ENCODE results near the gene MAF. TPM values are rescaled to one million over a fixed set of nuclear protein-coding genes. Genes with fewer than 3 reads are reported as not detected.

MAF gene
- polyA plus RNA-seq, 1 donor from 2014 or later = 2.1 TPM

GRCh38 chr16:79602628-79603014, 2.1 kb upstream of the MAF start:
- Histone ChIP-seq H3K36me3 (ENCODE audit: insufficient read depth, low read length) (no peaks in the 10 kb centered on the region), H2AFZ (ENCODE audit: low read depth, low read length) (no peak overlapping the region), H3K4me3 (ENCODE audit: low read length) (no peak overlapping the region), H3K79me2 (replicated peaks; ENCODE audit: insufficient read depth, low read length) (peaks cover 4% of the 10 kb centered on the region), H3F3A (ENCODE audit: insufficient read depth, low read length, poor library complexity, severe bottlenecking) (no peaks in the 10 kb centered on the region), H3K9ac (ENCODE audit: low read length) (no peak overlapping the region), H3K4me2 (ENCODE audit: low read length) (no peak overlapping the region), H3K9me2 (ENCODE audit: insufficient read depth, low read length) (no peaks in the 10 kb centered on the region), H3K27ac (ENCODE audit: low read length) (no peak overlapping the region), H3K9me3 (ENCODE audit: low read length) (no peaks in the 10 kb centered on the region), H4K20me1 (ENCODE audit: insufficient read depth) (no peaks in the 10 kb centered on the region), H3K27me3 (ENCODE audit: insufficient read depth, low read depth, low read length) (peaks cover 23% of the 10 kb centered on the region)
- TF ChIP-seq RAD21 (conservative IDR thresholded peaks at IDR 0.05) (no peak), POLR2AphosphoS5 (IDR thresholded peaks at IDR 0.05) (no peak), SMC3 (conservative IDR thresholded peaks at IDR 0.05; ENCODE audit: poor library complexity) (no peak), EZH2 (IDR thresholded peaks at IDR 0.05; ENCODE audit: borderline replicate concordance, insufficient read depth, low read length, poor library complexity, severe bottlenecking) (no peak), EP300 (conservative IDR thresholded peaks at IDR 0.05; ENCODE audit: poor library complexity, severe bottlenecking) (no peak), TAF1 (IDR thresholded peaks at IDR 0.05; ENCODE audit: low read depth) (no peak)
- TF ChIP-seq, protein P1, sequence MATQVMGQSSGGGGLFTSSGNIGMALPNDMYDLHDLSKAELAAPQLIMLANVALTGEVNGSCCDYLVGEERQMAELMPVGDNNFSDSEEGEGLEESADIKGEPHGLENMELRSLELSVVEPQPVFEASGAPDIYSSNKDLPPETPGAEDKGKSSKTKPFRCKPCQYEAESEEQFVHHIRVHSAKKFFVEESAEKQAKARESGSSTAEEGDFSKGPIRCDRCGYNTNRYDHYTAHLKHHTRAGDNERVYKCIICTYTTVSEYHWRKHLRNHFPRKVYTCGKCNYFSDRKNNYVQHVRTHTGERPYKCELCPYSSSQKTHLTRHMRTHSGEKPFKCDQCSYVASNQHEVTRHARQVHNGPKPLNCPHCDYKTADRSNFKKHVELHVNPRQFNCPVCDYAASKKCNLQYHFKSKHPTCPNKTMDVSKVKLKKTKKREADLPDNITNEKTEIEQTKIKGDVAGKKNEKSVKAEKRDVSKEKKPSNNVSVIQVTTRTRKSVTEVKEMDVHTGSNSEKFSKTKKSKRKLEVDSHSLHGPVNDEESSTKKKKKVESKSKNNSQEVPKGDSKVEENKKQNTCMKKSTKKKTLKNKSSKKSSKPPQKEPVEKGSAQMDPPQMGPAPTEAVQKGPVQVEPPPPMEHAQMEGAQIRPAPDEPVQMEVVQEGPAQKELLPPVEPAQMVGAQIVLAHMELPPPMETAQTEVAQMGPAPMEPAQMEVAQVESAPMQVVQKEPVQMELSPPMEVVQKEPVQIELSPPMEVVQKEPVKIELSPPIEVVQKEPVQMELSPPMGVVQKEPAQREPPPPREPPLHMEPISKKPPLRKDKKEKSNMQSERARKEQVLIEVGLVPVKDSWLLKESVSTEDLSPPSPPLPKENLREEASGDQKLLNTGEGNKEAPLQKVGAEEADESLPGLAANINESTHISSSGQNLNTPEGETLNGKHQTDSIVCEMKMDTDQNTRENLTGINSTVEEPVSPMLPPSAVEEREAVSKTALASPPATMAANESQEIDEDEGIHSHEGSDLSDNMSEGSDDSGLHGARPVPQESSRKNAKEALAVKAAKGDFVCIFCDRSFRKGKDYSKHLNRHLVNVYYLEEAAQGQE (IDR thresholded peaks at IDR 0.05; ENCODE audit: borderline replicate concordance) = no peak
- TF ChIP-seq, protein P2, sequence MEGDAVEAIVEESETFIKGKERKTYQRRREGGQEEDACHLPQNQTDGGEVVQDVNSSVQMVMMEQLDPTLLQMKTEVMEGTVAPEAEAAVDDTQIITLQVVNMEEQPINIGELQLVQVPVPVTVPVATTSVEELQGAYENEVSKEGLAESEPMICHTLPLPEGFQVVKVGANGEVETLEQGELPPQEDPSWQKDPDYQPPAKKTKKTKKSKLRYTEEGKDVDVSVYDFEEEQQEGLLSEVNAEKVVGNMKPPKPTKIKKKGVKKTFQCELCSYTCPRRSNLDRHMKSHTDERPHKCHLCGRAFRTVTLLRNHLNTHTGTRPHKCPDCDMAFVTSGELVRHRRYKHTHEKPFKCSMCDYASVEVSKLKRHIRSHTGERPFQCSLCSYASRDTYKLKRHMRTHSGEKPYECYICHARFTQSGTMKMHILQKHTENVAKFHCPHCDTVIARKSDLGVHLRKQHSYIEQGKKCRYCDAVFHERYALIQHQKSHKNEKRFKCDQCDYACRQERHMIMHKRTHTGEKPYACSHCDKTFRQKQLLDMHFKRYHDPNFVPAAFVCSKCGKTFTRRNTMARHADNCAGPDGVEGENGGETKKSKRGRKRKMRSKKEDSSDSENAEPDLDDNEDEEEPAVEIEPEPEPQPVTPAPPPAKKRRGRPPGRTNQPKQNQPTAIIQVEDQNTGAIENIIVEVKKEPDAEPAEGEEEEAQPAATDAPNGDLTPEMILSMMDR (IDR thresholded peaks at IDR 0.05; ENCODE audit: poor library complexity, severe bottlenecking) = no peak

DNA sequence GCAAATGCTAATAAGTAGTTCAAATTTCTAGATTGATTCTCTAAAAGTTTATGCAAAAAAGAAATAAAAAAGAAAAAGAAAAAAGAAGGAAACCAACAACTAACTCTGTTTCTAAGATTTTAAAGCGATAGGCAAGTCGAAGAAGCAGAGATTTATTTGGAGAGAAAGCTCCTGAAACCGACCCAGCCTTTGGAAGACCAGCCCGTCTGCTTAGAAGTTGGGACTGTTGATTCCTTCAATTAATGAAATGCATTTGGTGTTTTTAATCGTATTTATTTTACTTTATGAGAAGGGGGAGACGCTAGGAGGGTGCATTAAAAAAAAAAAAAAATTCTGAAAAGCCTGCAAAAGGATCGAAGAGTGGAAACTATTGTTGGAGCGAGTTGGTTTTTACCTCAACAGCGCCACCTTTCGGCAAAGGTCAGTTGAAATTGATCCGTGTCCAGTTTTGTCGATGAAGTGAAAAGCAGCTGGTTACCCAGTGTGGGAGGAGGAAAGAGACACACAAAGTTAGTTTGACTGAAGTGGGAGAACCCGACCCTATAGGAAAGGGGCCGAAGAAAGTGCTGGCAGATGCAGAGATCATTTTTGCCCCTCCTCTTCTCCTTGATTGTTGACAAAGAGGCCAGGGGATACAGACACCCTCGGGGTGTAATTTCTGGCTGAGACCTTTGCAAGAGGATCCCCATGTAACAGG, 1.5 kb upstream of the MAF start:
- H2AFZ ChIP-seq (ENCODE audit: low read depth, low read length) = no peak overlapping the region
- TF ChIP-seq TAF1 (IDR thresholded peaks at IDR 0.05; ENCODE audit: low read depth) (no peak), SMC3 (conservative IDR thresholded peaks at IDR 0.05; ENCODE audit: poor library complexity) (peak; percentile 88), MXI1 (conservative IDR thresholded peaks at IDR 0.05; ENCODE audit: poor library complexity, severe bottlenecking) (no peak), RAD21 (conservative IDR thresholded peaks at IDR 0.05) (peak; percentile 86), EP300 (conservative IDR thresholded peaks at IDR 0.05; ENCODE audit: poor library complexity, severe bottlenecking) (no peak), POLR2AphosphoS5 (IDR thresholded peaks at IDR 0.05) (no peak)
- TF ChIP-seq, protein P1 (IDR thresholded peaks at IDR 0.05; ENCODE audit: borderline replicate concordance) = no peak
- TF ChIP-seq, protein P2 (IDR thresholded peaks at IDR 0.05; ENCODE audit: poor library complexity, severe bottlenecking) = peak; percentile 86
- no peak overlapping the region for H3K9ac ChIP-seq (ENCODE audit: low read length)
- no peaks in the 10 kb centered on the region for H4K20me1 ChIP-seq (ENCODE audit: insufficient read depth)
- peak overlapping the region; percentile 67 for H3K4me3 ChIP-seq (ENCODE audit: low read length)
- peaks cover 10% of the 10 kb centered on the region for H3K79me2 ChIP-seq (replicated peaks; ENCODE audit: insufficient read depth, low read length)
- H3F3A ChIP-seq (ENCODE audit: insufficient read depth, low read length, poor library complexity, severe bottlenecking) = no peaks in the 10 kb centered on the region
- H3K9me2 ChIP-seq (ENCODE audit: insufficient read depth, low read length) = no peaks in the 10 kb centered on the region
- no peak overlapping the region for H3K27ac ChIP-seq (ENCODE audit: low read length)
- peak overlapping the region; percentile 95 for H3K4me2 ChIP-seq (ENCODE audit: low read length)
- H3K27me3 ChIP-seq (ENCODE audit: insufficient read depth, low read depth, low read length) = peaks cover 23% of the 10 kb centered on the region
- H3K36me3 ChIP-seq (ENCODE audit: insufficient read depth, low read length) = no peaks in the 10 kb centered on the region
- H3K9me3 ChIP-seq (ENCODE audit: low read length) = no peaks in the 10 kb centered on the region
